GM12801 (cell line): ENCODE measurements around the gene VAV1.

Experiments used
- TF ChIP-seq, protein P1 (sequence below): IDR thresholded peaks from one replicate; pipeline ENCODE4 v1.5.1; 2011; ENCODE audit warnings: control low read depth; ENCODE audit not compliant: insufficient read length; ENCODE audit errors: extremely low read depth

Gene VAV1

GRCh38 chr19:6754136-6754535 lies 18.4 kb upstream of the VAV1 start:
- TF ChIP-seq, protein P1, sequence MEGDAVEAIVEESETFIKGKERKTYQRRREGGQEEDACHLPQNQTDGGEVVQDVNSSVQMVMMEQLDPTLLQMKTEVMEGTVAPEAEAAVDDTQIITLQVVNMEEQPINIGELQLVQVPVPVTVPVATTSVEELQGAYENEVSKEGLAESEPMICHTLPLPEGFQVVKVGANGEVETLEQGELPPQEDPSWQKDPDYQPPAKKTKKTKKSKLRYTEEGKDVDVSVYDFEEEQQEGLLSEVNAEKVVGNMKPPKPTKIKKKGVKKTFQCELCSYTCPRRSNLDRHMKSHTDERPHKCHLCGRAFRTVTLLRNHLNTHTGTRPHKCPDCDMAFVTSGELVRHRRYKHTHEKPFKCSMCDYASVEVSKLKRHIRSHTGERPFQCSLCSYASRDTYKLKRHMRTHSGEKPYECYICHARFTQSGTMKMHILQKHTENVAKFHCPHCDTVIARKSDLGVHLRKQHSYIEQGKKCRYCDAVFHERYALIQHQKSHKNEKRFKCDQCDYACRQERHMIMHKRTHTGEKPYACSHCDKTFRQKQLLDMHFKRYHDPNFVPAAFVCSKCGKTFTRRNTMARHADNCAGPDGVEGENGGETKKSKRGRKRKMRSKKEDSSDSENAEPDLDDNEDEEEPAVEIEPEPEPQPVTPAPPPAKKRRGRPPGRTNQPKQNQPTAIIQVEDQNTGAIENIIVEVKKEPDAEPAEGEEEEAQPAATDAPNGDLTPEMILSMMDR = no peak

GRCh38 chr19:6754653-6755463 lies 17.6 kb upstream of the VAV1 start:
- TF ChIP-seq, protein P1 = no peak

GRCh38 chr19:6760606-6761005 lies 11.9 kb upstream of the VAV1 start:
- TF ChIP-seq, protein P1 = no peak

DNA sequence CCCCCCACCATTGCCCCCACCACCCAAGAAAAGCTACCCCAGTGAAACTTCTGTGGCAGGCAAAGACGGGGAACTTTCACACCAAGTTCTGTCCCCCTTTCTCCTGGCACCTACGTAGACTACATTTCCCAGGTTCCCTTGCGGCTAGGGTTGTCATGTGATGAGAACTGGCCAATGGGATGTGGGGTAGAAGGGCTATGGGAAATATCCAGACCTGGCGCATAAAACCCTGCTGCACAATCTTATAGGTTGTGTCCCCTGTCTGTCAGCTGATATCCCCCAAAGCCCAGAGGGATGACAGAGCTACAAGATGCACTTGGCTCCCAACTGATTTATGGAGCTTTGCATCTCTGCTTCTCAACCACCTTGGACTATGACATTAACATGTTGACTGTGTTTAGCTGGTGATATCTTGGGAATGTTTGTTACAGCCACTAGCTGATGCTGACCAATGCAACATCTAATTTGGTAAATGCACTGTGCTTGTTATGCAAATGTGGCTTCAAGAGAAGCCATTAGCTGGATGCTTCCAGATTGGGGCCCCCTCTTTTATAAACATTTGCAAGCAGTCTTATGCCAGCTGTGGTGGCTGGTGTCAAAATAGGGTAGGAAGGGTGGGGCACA lies 11.3 kb upstream of the VAV1 start:
- TF ChIP-seq, protein P1 = no peak

DNA sequence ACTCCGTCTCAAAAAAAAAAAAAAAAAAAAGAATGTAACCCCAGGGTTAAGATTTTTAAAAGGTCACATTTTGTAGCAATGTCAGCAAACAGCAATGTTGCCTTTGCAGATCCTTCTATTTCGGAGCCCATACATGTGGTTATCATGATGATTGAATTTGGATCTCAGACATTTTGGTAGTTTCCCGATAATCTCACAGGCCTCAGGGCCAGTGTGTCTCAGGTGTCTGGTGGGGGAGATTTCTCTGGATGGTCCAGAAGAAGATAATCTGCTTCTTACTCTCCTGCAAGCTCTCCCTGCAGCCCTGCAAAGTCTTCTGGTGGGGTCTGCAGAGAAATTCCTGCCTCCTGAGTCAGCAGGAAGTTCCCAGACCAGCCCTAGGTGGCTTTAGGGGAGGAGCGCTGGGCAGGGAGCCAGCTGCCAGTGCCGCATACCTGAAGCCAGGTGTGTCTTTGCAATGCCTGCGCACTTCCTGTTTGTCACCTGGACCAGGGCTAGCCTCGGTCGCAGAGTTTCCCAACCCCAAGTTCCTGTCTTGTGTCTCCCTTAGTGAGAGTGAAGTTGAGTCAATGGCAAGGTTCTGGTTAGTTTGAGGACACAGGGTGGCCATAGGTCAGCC lies 6.7 kb upstream of the VAV1 start:
- TF ChIP-seq, protein P1 = no peak

DNA sequence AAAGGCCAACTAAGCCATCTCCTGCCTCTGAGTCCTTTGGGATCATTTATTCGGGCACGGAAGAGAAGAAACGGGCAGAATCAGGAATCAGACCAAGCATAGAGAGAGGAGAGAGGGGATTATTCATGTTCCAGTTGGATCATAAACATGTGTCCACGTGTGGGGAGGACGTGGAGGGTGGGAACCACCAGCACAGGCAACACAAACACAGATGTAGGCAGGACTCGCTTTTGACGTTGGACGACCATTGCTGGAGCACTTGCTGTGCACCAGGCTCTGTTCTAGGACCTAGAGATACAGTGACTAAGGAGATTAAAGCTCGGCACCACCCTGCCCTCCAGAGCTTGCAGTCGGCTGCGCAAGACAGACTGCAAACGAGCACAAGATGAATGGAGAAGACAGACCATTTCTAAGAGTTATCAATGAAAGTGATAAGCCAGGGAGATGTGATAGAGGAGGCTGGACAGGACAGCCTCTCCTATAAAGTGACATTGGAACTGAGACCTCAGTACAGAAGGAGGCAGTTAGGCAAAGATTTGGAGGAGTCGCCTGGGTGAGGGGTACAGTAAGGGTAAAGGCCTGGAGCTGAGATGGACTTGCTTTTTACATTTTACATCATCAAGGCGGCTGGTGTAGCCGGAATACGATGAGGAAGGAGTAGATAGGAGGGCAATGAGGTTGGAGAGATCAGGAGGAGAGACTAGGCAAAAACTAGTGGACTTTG lies 6.0 kb upstream of the VAV1 start:
- TF ChIP-seq, protein P1 = no peak

GRCh38 chr19:6767081-6767356 lies 5.5 kb upstream of the VAV1 start:
- TF ChIP-seq, protein P1 = no peak
